ENCODE results near the gene NIT1.

NIT1 gene

GRCh38 chr1:161165742-161166668, 48.1 kb downstream of the NIT1 start, which contains the start of gene PPOX:
Gene PPOX, plus strand, starts transcription at chr1:161166426. Its CDS starts 422 bp downstream, at chr1:161166848.
- H3F3A ChIP-seq (ENCODE audit: insufficient read depth, low read length) = peaks cover 26% of the 10 kb centered on the region
- H2AFZ ChIP-seq (ENCODE audit: low read length) = peak within 1 kb of the TSS; percentile 66
- peaks cover 11% of the 10 kb centered on the region for H3K79me2 ChIP-seq (ENCODE audit: low read length)
- H4K20me1 ChIP-seq (ENCODE audit: insufficient read depth, low read length) = no peaks in the 10 kb centered on the region
- 0 out of 2 replicates have a peak, but pooled peaks cover 6% of the 10 kb centered on the region for H3K36me3 ChIP-seq (replicated peaks; ENCODE audit: insufficient read depth, low read length)
- peak within 1 kb of the TSS; percentile 72 for H3K27ac ChIP-seq (ENCODE audit: low read length)
- peak within 1 kb of the TSS; percentile 81 for H3K9ac ChIP-seq (ENCODE audit: low read length)
- no peaks in the 10 kb centered on the region for H3K9me2 ChIP-seq (replicated peaks; ENCODE audit: insufficient read depth, low read length)
- peak within 1 kb of the TSS; percentile 82 for H3K4me3 ChIP-seq (ENCODE audit: low read length)
- H3K4me1 ChIP-seq (ENCODE audit: low read length) = peaks cover 9% of the 10 kb centered on the region
- TF ChIP-seq CTCF (IDR thresholded peaks at IDR 0.05; ENCODE audit: low read length) (peak; percentile 65), EZH2phosphoT487 (IDR thresholded peaks at IDR 0.05; ENCODE audit: low read length) (no peak), EZH2 (optimal IDR thresholded peaks at IDR 0.05; ENCODE audit: low read depth, low read length) (no peak)
- no peaks in the 10 kb centered on the region for H3K27me3 ChIP-seq (replicated peaks; ENCODE audit: insufficient read depth, low read length)
- H3K4me2 ChIP-seq (ENCODE audit: low read depth, low read length) = peak within 1 kb of the TSS; percentile 93
- peak; percentile 100 for DNase-seq
- H3K9me3 ChIP-seq (replicated peaks; ENCODE audit: insufficient read depth, low read length) = no peaks in the 10 kb centered on the region

GRCh38 chr1:161166669-161167548, 49.0 kb downstream of the NIT1 start:
- TF ChIP-seq EZH2 (optimal IDR thresholded peaks at IDR 0.05; ENCODE audit: low read depth, low read length) (no peak), CTCF (IDR thresholded peaks at IDR 0.05; ENCODE audit: low read length) (peak; percentile 5; the same call in 1 of the 2 replicates)
- H3K27ac ChIP-seq (ENCODE audit: low read length) = peak overlapping the region; percentile 72
- H3K27me3 ChIP-seq (replicated peaks; ENCODE audit: insufficient read depth, low read length) = no peaks in the 10 kb centered on the region

GRCh38 chr1:161168906-161169305, 51.0 kb downstream of the NIT1 start:
- Histone ChIP-seq H3K4me1 (ENCODE audit: low read length) (peaks cover 23% of the 10 kb centered on the region), H3K9ac (ENCODE audit: low read length) (no peak overlapping the region), H3F3A (ENCODE audit: insufficient read depth, low read length) (peaks cover 43% of the 10 kb centered on the region), H3K4me3 (ENCODE audit: low read length) (no peak overlapping the region), H3K79me2 (ENCODE audit: low read length) (peaks cover 34% of the 10 kb centered on the region), H4K20me1 (ENCODE audit: insufficient read depth, low read length) (0 out of 2 replicates have a peak, but pooled peaks cover 6% of the 10 kb centered on the region), H2AFZ (ENCODE audit: low read length) (no peak overlapping the region), H3K4me2 (ENCODE audit: low read depth, low read length) (no peak overlapping the region), H3K9me3 (replicated peaks; ENCODE audit: insufficient read depth, low read length) (no peaks in the 10 kb centered on the region), H3K9me2 (replicated peaks; ENCODE audit: insufficient read depth, low read length) (no peaks in the 10 kb centered on the region), H3K27ac (ENCODE audit: low read length) (no peak overlapping the region), H3K27me3 (replicated peaks; ENCODE audit: insufficient read depth, low read length) (no peaks in the 10 kb centered on the region), H3K36me3 (replicated peaks; ENCODE audit: insufficient read depth, low read length) (peaks cover 33% of the 10 kb centered on the region)
- DNase-seq = no peak
- no peak for TF ChIP-seq CTCF (IDR thresholded peaks at IDR 0.05; ENCODE audit: low read length)
- no peak for TF ChIP-seq EZH2phosphoT487 (IDR thresholded peaks at IDR 0.05; ENCODE audit: low read length)
- no peak for TF ChIP-seq EZH2 (optimal IDR thresholded peaks at IDR 0.05; ENCODE audit: low read depth, low read length)

More at GRCh38 chr1:161166669-161167548, 49.0 kb downstream of the NIT1 start:
- peak; percentile 37 for DNase-seq
- H3F3A ChIP-seq (ENCODE audit: insufficient read depth, low read length) = peaks cover 33% of the 10 kb centered on the region
- H4K20me1 ChIP-seq (ENCODE audit: insufficient read depth, low read length) = no peaks in the 10 kb centered on the region
- H3K4me3 ChIP-seq (ENCODE audit: low read length) = peak overlapping the region; percentile 82
- peak overlapping the region; percentile 66 for H2AFZ ChIP-seq (ENCODE audit: low read length)
- H3K79me2 ChIP-seq (ENCODE audit: low read length) = peaks cover 14% of the 10 kb centered on the region
- no peaks in the 10 kb centered on the region for H3K9me2 ChIP-seq (replicated peaks; ENCODE audit: insufficient read depth, low read length)
- peaks cover 15% of the 10 kb centered on the region for H3K36me3 ChIP-seq (replicated peaks; ENCODE audit: insufficient read depth, low read length)
- peaks cover 9% of the 10 kb centered on the region for H3K4me1 ChIP-seq (ENCODE audit: low read length)
- H3K4me2 ChIP-seq (ENCODE audit: low read depth, low read length) = peak overlapping the region; percentile 93
- H3K9me3 ChIP-seq (replicated peaks; ENCODE audit: insufficient read depth, low read length) = no peaks in the 10 kb centered on the region
- peak overlapping the region; percentile 81 for H3K9ac ChIP-seq (ENCODE audit: low read length)

Data from MM.1S (cell line).